Stomach (tissue), 4 donors: ENCODE measurements around the gene RNF6.

Experiments
- EP300 ChIP-seq: sonication (generic); formaldehyde crosslinking; IDR thresholded peaks from one replicate; pipeline ENCODE4 v1.6.1; 2017; ENCODE audit warnings: antibody characterized with exemption
- POLR2A ChIP-seq, 4 donors: fragments of 450-650 bp; IDR thresholded peaks; one replicate each; pipeline ENCODE4 v1.6.1; 2016; ENCODE audit warnings: antibody characterized with exemption in 4 of 4, control low read depth in 2 of 4, mild to moderate bottlenecking in 1 of 4, moderate library complexity in 1 of 4
- POLR2AphosphoS5 ChIP-seq, 3 donors: sonication (generic); formaldehyde crosslinking; IDR thresholded peaks; one replicate each; pipeline ENCODE4 v1.6.1; 2016; ENCODE audit warnings: antibody characterized with exemption in 3 of 3
- TF ChIP-seq, protein P1 (sequence below), 7 experiments: fragments of 450-650 bp in 4 of 7; fragments of 200-600 bp in 3 of 7; sonication (generic) in 3 of 7; IDR thresholded peaks; one replicate each; pipeline ENCODE4 v1.5.1; 2016 to 2019; ENCODE audit warnings: antibody characterized with exemption in 7 of 7, control low read depth in 2 of 7, mild to moderate bottlenecking in 1 of 7

DNA sequence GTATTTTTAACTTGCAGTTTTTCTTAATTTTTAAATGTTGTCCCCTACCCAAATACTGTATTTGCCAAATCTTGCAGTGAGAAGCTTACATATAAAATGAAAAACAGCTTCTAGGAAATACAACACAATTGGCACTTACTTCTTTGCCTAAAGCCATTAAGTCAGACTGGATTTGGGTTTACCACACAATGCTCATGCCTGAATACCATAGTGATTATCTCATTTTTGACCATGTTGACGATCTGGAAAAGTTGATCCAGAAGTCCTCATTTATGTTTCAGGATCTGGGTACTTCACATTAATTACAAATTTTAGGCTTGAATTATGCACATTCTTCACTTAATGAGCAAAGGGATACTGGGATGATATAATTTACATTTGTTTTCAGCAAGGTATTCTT, 2.4 kb downstream of the RNF6 start:
- TF ChIP-seq, protein P1, sequence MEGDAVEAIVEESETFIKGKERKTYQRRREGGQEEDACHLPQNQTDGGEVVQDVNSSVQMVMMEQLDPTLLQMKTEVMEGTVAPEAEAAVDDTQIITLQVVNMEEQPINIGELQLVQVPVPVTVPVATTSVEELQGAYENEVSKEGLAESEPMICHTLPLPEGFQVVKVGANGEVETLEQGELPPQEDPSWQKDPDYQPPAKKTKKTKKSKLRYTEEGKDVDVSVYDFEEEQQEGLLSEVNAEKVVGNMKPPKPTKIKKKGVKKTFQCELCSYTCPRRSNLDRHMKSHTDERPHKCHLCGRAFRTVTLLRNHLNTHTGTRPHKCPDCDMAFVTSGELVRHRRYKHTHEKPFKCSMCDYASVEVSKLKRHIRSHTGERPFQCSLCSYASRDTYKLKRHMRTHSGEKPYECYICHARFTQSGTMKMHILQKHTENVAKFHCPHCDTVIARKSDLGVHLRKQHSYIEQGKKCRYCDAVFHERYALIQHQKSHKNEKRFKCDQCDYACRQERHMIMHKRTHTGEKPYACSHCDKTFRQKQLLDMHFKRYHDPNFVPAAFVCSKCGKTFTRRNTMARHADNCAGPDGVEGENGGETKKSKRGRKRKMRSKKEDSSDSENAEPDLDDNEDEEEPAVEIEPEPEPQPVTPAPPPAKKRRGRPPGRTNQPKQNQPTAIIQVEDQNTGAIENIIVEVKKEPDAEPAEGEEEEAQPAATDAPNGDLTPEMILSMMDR (IDR thresholded peaks at IDR 0.05), result no peak
- TF ChIP-seq POLR2A (IDR thresholded peaks at IDR 0.05), result no peak
- TF ChIP-seq POLR2AphosphoS5 (IDR thresholded peaks at IDR 0.05), result no peak
- no peak for TF ChIP-seq EP300
